KMS-11 (cell line): ENCODE measurements around the gene ITGB6.
"Not testable (repeated sequence)": the region's sequence is repeated elsewhere in the genome, so short reads cannot be mapped to it uniquely, and the experiment has no call there.

ENCODE experiments used
- H2AFZ ChIP-seq: fragments of 200-600 bp; sonication (generic); 2 replicates; pipeline ENCODE4 v1.6.1; 2016; ENCODE audit warnings: antibody characterized with exemption, mixed run types, low read depth
- H3K27ac ChIP-seq: fragments of 200-600 bp; sonication (generic); 2 replicates; pipeline ENCODE4 v1.6.1; 2016; ENCODE audit warnings: mild to moderate bottlenecking, mixed run types
- H3K27me3 ChIP-seq: fragments of 200-600 bp; sonication (generic); 2 replicates; pipeline ENCODE4 v1.6.1; 2017; ENCODE audit warnings: mild to moderate bottlenecking, low read depth, mixed run types, moderate library complexity; ENCODE audit not compliant: insufficient read depth
- H3K36me3 ChIP-seq: fragments of 200-600 bp; sonication (generic); 2 replicates; pipeline ENCODE4 v1.6.1; 2017; ENCODE audit warnings: mild to moderate bottlenecking, mixed run types; ENCODE audit not compliant: insufficient read depth
- H3K4me1 ChIP-seq: fragments of 200-600 bp; sonication (generic); 2 replicates; pipeline ENCODE4 v1.6.1; 2016; ENCODE audit warnings: mild to moderate bottlenecking, low read depth, mixed run types; ENCODE audit not compliant: poor library complexity, severe bottlenecking
- H3K4me2 ChIP-seq: fragments of 200-600 bp; sonication (generic); 2 replicates; pipeline ENCODE4 v1.7.0; 2016; ENCODE audit warnings: mild to moderate bottlenecking, mixed run types
- H3K4me3 ChIP-seq: fragments of 200-600 bp; sonication (generic); IDR thresholded peaks from 2 replicates; pipeline ENCODE4 v1.6.1; 2017; ENCODE audit warnings: low read depth, low read length, mixed read lengths; ENCODE audit not compliant: insufficient read depth
- H3K79me2 ChIP-seq: fragments of 200-600 bp; sonication (generic); 2 replicates; pipeline ENCODE4 v1.6.1; 2016; ENCODE audit warnings: low read depth, mixed run types; ENCODE audit not compliant: insufficient read depth
- H3K9ac ChIP-seq: fragments of 200-600 bp; sonication (generic); 2 replicates; pipeline ENCODE4 v1.6.1; 2016; ENCODE audit warnings: mild to moderate bottlenecking, mixed run types
- H4K20me1 ChIP-seq: fragments of 200-600 bp; sonication (generic); 2 replicates; pipeline ENCODE4 v1.6.1; 2016; ENCODE audit warnings: mild to moderate bottlenecking, mixed run types; ENCODE audit not compliant: insufficient read depth
- CTCF ChIP-seq: fragments of 200-600 bp; sonication (generic); conservative IDR thresholded peaks from 2 replicates; pipeline ENCODE4 v1.6.1; 2017; ENCODE audit warnings: low read depth, mild to moderate bottlenecking, antibody characterized with exemption, low read length, moderate library complexity, mixed read lengths

The ITGB6 gene

GRCh38 chr2:160194946-160195345, 5.1 kb downstream of the ITGB6 start:
- Histone ChIP-seq H3K27ac (no peak overlapping the region), H3K27me3 (no peaks in the 10 kb centered on the region), H3K79me2 (no peaks in the 10 kb centered on the region), H2AFZ (no peak overlapping the region), H3K36me3 (no peaks in the 10 kb centered on the region), H3K9ac (no peak overlapping the region), H3K4me3 (no peak overlapping the region), H3K4me1 (peaks cover 16% of the 10 kb centered on the region), H3K4me2 (no peak overlapping the region), H4K20me1 (no peaks in the 10 kb centered on the region)
- no peak for TF ChIP-seq CTCF

- H3K27ac ChIP-seq, result no peak overlapping the region
- no peaks in the 10 kb centered on the region for H3K27me3 ChIP-seq
- peaks cover 10% of the 10 kb centered on the region for H3K4me1 ChIP-seq
- no peak overlapping the region for H3K4me3 ChIP-seq
- H3K79me2 ChIP-seq, result no peaks in the 10 kb centered on the region
- no peaks in the 10 kb centered on the region for H4K20me1 ChIP-seq
- no peak overlapping the region for H2AFZ ChIP-seq
- H3K9ac ChIP-seq, result no peak overlapping the region
- no peaks in the 10 kb centered on the region for H3K36me3 ChIP-seq
- no peak overlapping the region for H3K4me2 ChIP-seq
- TF ChIP-seq CTCF, result no peak
Measured at GRCh38 chr2:160194351-160194750, 5.7 kb downstream of the ITGB6 start.

- H3K4me2 ChIP-seq, H3K9ac ChIP-seq, H4K20me1 ChIP-seq, H3K4me1 ChIP-seq, H3K27me3 ChIP-seq, H3K27ac ChIP-seq, H3K4me3 ChIP-seq, H2AFZ ChIP-seq, H3K36me3 ChIP-seq, H3K79me2 ChIP-seq: not testable (repeated sequence)
Measured at GRCh38 chr2:160181146-160181836, 18.8 kb downstream of the ITGB6 start.

GRCh38 chr2:160180690-160181089, 19.4 kb downstream of the ITGB6 start:
- H2AFZ ChIP-seq, H3K27me3 ChIP-seq, H3K36me3 ChIP-seq, H3K4me2 ChIP-seq, H3K79me2 ChIP-seq, H3K4me1 ChIP-seq, H3K9ac ChIP-seq, H3K4me3 ChIP-seq, H4K20me1 ChIP-seq, H3K27ac ChIP-seq: not testable (repeated sequence)

- TF ChIP-seq CTCF, result no peak
- H2AFZ ChIP-seq, result no peak overlapping the region
- H3K79me2 ChIP-seq, result no peaks in the 10 kb centered on the region
- no peak overlapping the region for H3K4me3 ChIP-seq
- H3K27ac ChIP-seq, result no peak overlapping the region
- no peaks in the 10 kb centered on the region for H3K4me1 ChIP-seq
- H3K4me2 ChIP-seq, result no peak overlapping the region
- no peak overlapping the region for H3K9ac ChIP-seq
- no peaks in the 10 kb centered on the region for H3K36me3 ChIP-seq
- no peaks in the 10 kb centered on the region for H4K20me1 ChIP-seq
- H3K27me3 ChIP-seq, result no peaks in the 10 kb centered on the region
Measured at GRCh38 chr2:160180172-160180571, 19.9 kb downstream of the ITGB6 start.
